ENCODE data around the gene TBC1D22A.

TBC1D22A gene

GRCh38 chr22:46905834-46906233 lies 143.4 kb downstream of the TBC1D22A start:
- DNase-seq (ENCODE audit: low read depth in 3 of 3, low spot score in 1 of 3), result no peak

- no peak for DNase-seq (ENCODE audit: low read depth in 3 of 3, low spot score in 1 of 3)
Measured at GRCh38 chr22:46906326-46907045, 144.0 kb downstream of the TBC1D22A start.

- no peak for DNase-seq (ENCODE audit: low read depth in 3 of 3, low spot score in 1 of 3)
Measured at GRCh38 chr22:46907241-46908215, 145.1 kb downstream of the TBC1D22A start.

- no peak for DNase-seq (ENCODE audit: low read depth in 3 of 3, low spot score in 1 of 3)
Measured at GRCh38 chr22:46908641-46909107, 146.2 kb downstream of the TBC1D22A start.

- no peak for DNase-seq (ENCODE audit: low read depth in 3 of 3, low spot score in 1 of 3)
Measured at GRCh38 chr22:46909237-46910030, 147.0 kb downstream of the TBC1D22A start.

GRCh38 chr22:46910624-46911023 lies 148.2 kb downstream of the TBC1D22A start:
- no peak for DNase-seq (ENCODE audit: low read depth in 3 of 3, low spot score in 1 of 3)

GRCh38 chr22:46911346-46911745 lies 148.9 kb downstream of the TBC1D22A start:
- DNase-seq (ENCODE audit: low read depth in 3 of 3, low spot score in 1 of 3), result no peak

GRCh38 chr22:46913351-46913750 lies 150.9 kb downstream of the TBC1D22A start:
- DNase-seq (ENCODE audit: low read depth in 3 of 3, low spot score in 1 of 3), result no peak

GRCh38 chr22:46914481-46914880 lies 152.0 kb downstream of the TBC1D22A start:
- DNase-seq (ENCODE audit: low read depth in 3 of 3, low spot score in 1 of 3), result no peak

GRCh38 chr22:46914916-46915894 lies 152.8 kb downstream of the TBC1D22A start:
- no peak for DNase-seq (ENCODE audit: low read depth in 3 of 3, low spot score in 1 of 3)

GRCh38 chr22:46915950-46916730 lies 153.7 kb downstream of the TBC1D22A start:
- DNase-seq (ENCODE audit: low read depth in 3 of 3, low spot score in 1 of 3), result no peak

GRCh38 chr22:46916886-46917770 lies 154.7 kb downstream of the TBC1D22A start:
- DNase-seq (ENCODE audit: low read depth in 3 of 3, low spot score in 1 of 3), result no peak

GRCh38 chr22:46917771-46918101 lies 155.3 kb downstream of the TBC1D22A start:
- no peak for DNase-seq (ENCODE audit: low read depth in 3 of 3, low spot score in 1 of 3)

- DNase-seq (ENCODE audit: low read depth in 3 of 3, low spot score in 1 of 3), result no peak
Measured at GRCh38 chr22:46918197-46918596, 155.7 kb downstream of the TBC1D22A start.

GRCh38 chr22:46922037-46922436 lies 159.6 kb downstream of the TBC1D22A start:
- no peak for DNase-seq (ENCODE audit: low read depth in 3 of 3, low spot score in 1 of 3)

- no peak for DNase-seq (ENCODE audit: low read depth in 3 of 3, low spot score in 1 of 3)
Measured at GRCh38 chr22:46923394-46923793, 160.9 kb downstream of the TBC1D22A start.

- no peak for DNase-seq (ENCODE audit: low read depth in 3 of 3, low spot score in 1 of 3)
Measured at GRCh38 chr22:46925818-46926217, 163.4 kb downstream of the TBC1D22A start.

- DNase-seq (ENCODE audit: low read depth in 3 of 3, low spot score in 1 of 3), result no peak
Measured at GRCh38 chr22:46929046-46929709, 166.7 kb downstream of the TBC1D22A start.
